A549 (cell line): ENCODE measurements around the gene ARX.

ENCODE experiments used
- CHD2 ChIP-seq: fragments of 150-350 bp; IDR thresholded peaks from 2 replicates; pipeline ENCODE4 v1.6.1; 2014; ENCODE audit warnings: low read length; ENCODE audit not compliant: partially characterized antibody
- CTCF ChIP-seq: fragments of >200 bp; sonication (Bioruptor Twin); formaldehyde crosslinking; IDR thresholded peaks from 3 replicates; pipeline ENCODE4 v1.5.1; 2016
- E2F6 ChIP-seq: IDR thresholded peaks from 2 replicates; pipeline ENCODE4 v1.6.1; 2012; ENCODE audit warnings: low read depth, borderline replicate concordance
- ELK1 ChIP-seq: fragments of 150-350 bp; IDR thresholded peaks from 2 replicates; pipeline ENCODE4 v1.6.1; 2014; ENCODE audit warnings: low read depth, mild to moderate bottlenecking, low read length
- HDAC2 ChIP-seq: fragments of 200-600 bp; sonication (generic); IDR thresholded peaks from 2 replicates; pipeline ENCODE4 v1.6.1; 2016
- HMGXB4 ChIP-seq: fragments of 250-450 bp; sonication (Bioruptor Pico); IDR thresholded peaks from 2 replicates; pipeline ENCODE4 v1.5.0; 2021; ENCODE audit warnings: mild to moderate bottlenecking, moderate library complexity, borderline replicate concordance
- NR3C1 ChIP-seq: fragments of >200 bp; sonication (Bioruptor Twin); formaldehyde crosslinking; IDR thresholded peaks from 3 replicates; pipeline ENCODE4 v1.6.1; 2017
- PBX3 ChIP-seq: IDR thresholded peaks from 2 replicates; pipeline ENCODE4 v1.6.1; 2012
- RFX5 ChIP-seq: fragments of 450-650 bp; IDR thresholded peaks from 2 replicates; pipeline ENCODE4 v1.7.1; 2014; ENCODE audit warnings: antibody characterized with exemption, mild to moderate bottlenecking, moderate library complexity

- no peak for TF ChIP-seq CHD2
- TF ChIP-seq HDAC2 = no peak
- no peak for TF ChIP-seq PBX3
- no peak for TF ChIP-seq CTCF
- TF ChIP-seq E2F6 = no peak
- no peak for TF ChIP-seq ELK1
- TF ChIP-seq NR3C1 = no peak
- TF ChIP-seq HMGXB4 (CRISPR knock-in tag) = no peak
- TF ChIP-seq RFX5 = no peak
Observed at GRCh38 chrX:25005382-25006185, 10.2 kb downstream of the ARX start.
